GM18951 (cell line): ENCODE results near the gene PGK1.
"Not testable (repeated sequence)": the region's sequence is repeated elsewhere in the genome, so short reads cannot be mapped to it uniquely, and the experiment has no call there.

ENCODE experiments used
- POLR2A ChIP-seq: IDR thresholded peaks from 4 replicates; pipeline ENCODE4 v1.6.1; 2011; ENCODE audit warnings: mild to moderate bottlenecking; ENCODE audit not compliant: insufficient read length, insufficient read depth; ENCODE audit errors: extremely low read depth
- in situ Hi-C: fragments of 300-500 bp; cut with MboI; formaldehyde crosslinking; loops from one replicate; pipeline ENCODE4 v1.12.0; 2022; ENCODE audit warnings: low sequenced_read_pairs, mixed read lengths, inconsistent platforms; ENCODE audit not compliant: unreplicated experiment

PGK1 gene

GRCh38 chrX:78103001-78103622 lies 936 bp upstream of the PGK1 start:
- in situ Hi-C loops = no loop called here
- TF ChIP-seq POLR2A = no peak

GRCh38 chrX:78104447-78105176 lies 564 bp downstream of the PGK1 start:
- in situ Hi-C loops = no loop called here
- TF ChIP-seq POLR2A = no peak

GRCh38 chrX:78105944-78106650 lies 2.0 kb downstream of the PGK1 start:
- in situ Hi-C loops = no loop called here
- TF ChIP-seq POLR2A = no peak

- TF ChIP-seq POLR2A = no peak
- in situ Hi-C loops = no loop called here
These were observed 2.6 kb downstream of the PGK1 start for GRCh38 chrX:78106651-78106986.

GRCh38 chrX:78109458-78109857 lies 5.4 kb downstream of the PGK1 start:
- no peak for TF ChIP-seq POLR2A
- in situ Hi-C loops = no loop called here

- no peak for TF ChIP-seq POLR2A
- in situ Hi-C loops = no loop called here
These were observed 7.3 kb downstream of the PGK1 start for GRCh38 chrX:78111140-78111931.

GRCh38 chrX:78116365-78116764 lies 12.3 kb downstream of the PGK1 start:
- in situ Hi-C loops = no loop called here
- TF ChIP-seq POLR2A = no peak

- no peak for TF ChIP-seq POLR2A
- in situ Hi-C loops = no loop called here
These were observed 12.7 kb downstream of the PGK1 start for GRCh38 chrX:78116766-78117165.

GRCh38 chrX:78118628-78119027 lies 14.6 kb downstream of the PGK1 start:
- in situ Hi-C loops = no loop called here
- TF ChIP-seq POLR2A = no peak

GRCh38 chrX:78119521-78120227 lies 15.6 kb downstream of the PGK1 start:
- TF ChIP-seq POLR2A = no peak
- in situ Hi-C loops = no loop called here

GRCh38 chrX:78123190-78123589 lies 19.1 kb downstream of the PGK1 start:
- no peak for TF ChIP-seq POLR2A
- in situ Hi-C loops = no loop called here

- no peak for TF ChIP-seq POLR2A
- in situ Hi-C loops = no loop called here
These were observed 20.3 kb downstream of the PGK1 start for GRCh38 chrX:78124307-78124706.

GRCh38 chrX:78125148-78125547 lies 21.1 kb downstream of the PGK1 start:
- in situ Hi-C loops = no loop called here
- no peak for TF ChIP-seq POLR2A

GRCh38 chrX:78125781-78126180 lies 21.7 kb downstream of the PGK1 start:
- in situ Hi-C loops = not testable (repeated sequence)
